IMR-90 (cell line): ENCODE results near the gene ITPRID1. TPM values are rescaled to one million over a fixed set of nuclear protein-coding genes. Genes with fewer than 3 reads are reported as not detected.

ENCODE experiments used
- ATAC-seq: fragments of 200-7000 bp; cut with Tn5 transposase; 2 replicates; pipeline ENCODE4 v1.9.1; 2020; ENCODE audit warnings: low read depth, mild to moderate bottlenecking, moderate library complexity
- BruUV-seq: library from RNA; stranded (reverse); fragments of 400-500 nt; replicated peaks from 2 replicates; lab custom pipeline; 2021; lab: Mats Ljungman, UMichigan
- CTCF ChIA-PET: fragments of 300-600 bp; formaldehyde crosslinking; extraction: SDS; loops from one replicate; lab custom pipeline; 2021; ENCODE audit warnings: antibody characterized with exemption; lab: Yijun Ruan, JAX
- POLR2A ChIA-PET: fragments of 300-600 bp; sonication (Branson Sonifier 250); formaldehyde crosslinking; loops from one replicate; lab custom pipeline; 2022; ENCODE audit warnings: antibody characterized with exemption; ENCODE audit not compliant: unreplicated experiment; lab: Charles Lee
- DNase-seq: peaks from one replicate; pipeline ENCODE4 v3.0.0; 2013
- H2AFZ ChIP-seq: replicated peaks from 2 replicates; pipeline ENCODE3; 2013; ENCODE audit warnings: low read length, mild to moderate bottlenecking; ENCODE audit not compliant: poor library complexity
- H2AK5ac ChIP-seq: 2 replicates; pipeline ENCODE4 v1.6.1; 2013; ENCODE audit warnings: low read depth, low read length, inconsistent platforms
- H2AK9ac ChIP-seq: replicated peaks from 2 replicates; pipeline ENCODE3; 2013; ENCODE audit warnings: mild to moderate bottlenecking, low read depth, low read length, moderate library complexity; ENCODE audit not compliant: poor library complexity
- H2BK120ac ChIP-seq: 2 replicates; pipeline ENCODE4 v1.6.1; 2013; ENCODE audit warnings: low read depth, low read length, inconsistent platforms
- H2BK15ac ChIP-seq: 3 replicates; pipeline ENCODE4 v1.6.1; 2013; ENCODE audit warnings: low read depth, low read length, inconsistent platforms
- H2BK20ac ChIP-seq: 2 replicates; pipeline ENCODE4 v1.6.1; 2013; ENCODE audit warnings: low read depth, mild to moderate bottlenecking, inconsistent platforms, low read length, moderate library complexity
- H2BK5ac ChIP-seq: 2 replicates; pipeline ENCODE4 v1.6.1; 2013; ENCODE audit warnings: mild to moderate bottlenecking, low read depth, low read length, inconsistent platforms; ENCODE audit not compliant: poor library complexity, severe bottlenecking
- H3K14ac ChIP-seq: replicated peaks from 2 replicates; pipeline ENCODE4 v1.6.1; 2013; ENCODE audit warnings: low read depth, low read length, inconsistent platforms
- H3K18ac ChIP-seq: 2 replicates; pipeline ENCODE4 v1.6.1; 2013; ENCODE audit warnings: low read depth, low read length, control low read depth
- H3K23ac ChIP-seq: 2 replicates; pipeline ENCODE4 v1.6.1; 2013; ENCODE audit warnings: low read depth, low read length, inconsistent platforms
- H3K27ac ChIP-seq: 2 replicates; pipeline ENCODE4 v1.5.1; 2013; ENCODE audit warnings: mild to moderate bottlenecking, control low read depth, low read length; ENCODE audit not compliant: insufficient read depth
- H3K27me3 ChIP-seq: 2 replicates; pipeline ENCODE4 v1.6.1; 2013; ENCODE audit warnings: low read length; ENCODE audit not compliant: control insufficient read depth, insufficient read depth
- H3K36me3 ChIP-seq: 2 replicates; pipeline ENCODE4 v1.6.1; 2013; ENCODE audit warnings: low read length, mixed read lengths; ENCODE audit not compliant: control insufficient read depth, insufficient read depth
- H3K4ac ChIP-seq: 2 replicates; pipeline ENCODE4 v1.6.1; 2013; ENCODE audit warnings: low read depth, low read length, inconsistent platforms
- H3K4me1 ChIP-seq: 2 replicates; pipeline ENCODE4 v1.6.1; 2013; ENCODE audit warnings: low read length, mixed read lengths; ENCODE audit not compliant: control insufficient read depth, insufficient read depth
- H3K4me2 ChIP-seq: 2 replicates; pipeline ENCODE4 v1.6.1; 2013; ENCODE audit warnings: low read depth, mild to moderate bottlenecking, control low read depth, low read length, moderate library complexity
- H3K4me3 ChIP-seq: 2 replicates; pipeline ENCODE4 v1.5.1; 2013; ENCODE audit warnings: low read depth, mild to moderate bottlenecking, control low read depth, low read length, moderate library complexity; ENCODE audit not compliant: insufficient read depth
- H3K56ac ChIP-seq: 2 replicates; pipeline ENCODE4 v1.6.1; 2013; ENCODE audit warnings: low read length, inconsistent platforms; ENCODE audit not compliant: insufficient read depth; ENCODE audit errors: extremely low read depth
- H3K79me1 ChIP-seq, 2 experiments: 2 replicates each; pipeline ENCODE4 v1.6.1; 2013; ENCODE audit warnings: low read length in 2 of 2, inconsistent platforms in 1 of 2, low read depth in 1 of 2
- H3K9ac ChIP-seq: 2 replicates; pipeline ENCODE4 v1.6.1; 2013; ENCODE audit warnings: low read depth, low read length, control low read depth
- H3K9me1 ChIP-seq: 2 replicates; pipeline ENCODE4 v1.6.1; 2013; ENCODE audit warnings: low read length, inconsistent platforms; ENCODE audit not compliant: insufficient read depth
- H3K9me3 ChIP-seq: 2 replicates; pipeline ENCODE4 v1.6.1; 2013; ENCODE audit warnings: low read length; ENCODE audit not compliant: control insufficient read depth, insufficient read depth
- H4K20me1 ChIP-seq: 2 replicates; pipeline ENCODE4 v1.6.1; 2013; ENCODE audit warnings: low read length, inconsistent platforms; ENCODE audit not compliant: insufficient read depth
- H4K5ac ChIP-seq: 2 replicates; pipeline ENCODE4 v1.6.1; 2013; ENCODE audit warnings: mild to moderate bottlenecking, low read depth, low read length, control low read depth
- H4K8ac ChIP-seq, 2 experiments: 2 replicates each; pipeline ENCODE4 v1.6.1; 2013; ENCODE audit warnings: low read depth in 2 of 2, low read length in 2 of 2, control low read depth in 1 of 2, inconsistent platforms in 1 of 2
- H4K91ac ChIP-seq: 2 replicates; pipeline ENCODE4 v1.6.1; 2013; ENCODE audit warnings: low read depth, low read length, inconsistent platforms; ENCODE audit not compliant: insufficient read depth
- BHLHE40 ChIP-seq: fragments of 150-350 bp; IDR thresholded peaks from 2 replicates; pipeline ENCODE4 v1.6.1; 2016; ENCODE audit warnings: mild to moderate bottlenecking, low read depth, low read length
- CEBPB ChIP-seq: IDR thresholded peaks from 2 replicates; pipeline ENCODE4 v1.6.1; 2012; ENCODE audit warnings: low read depth, low read length, improper control_type of control experiment
- CHD1 ChIP-seq: IDR thresholded peaks from 2 replicates; pipeline ENCODE4 v1.6.1; 2012; ENCODE audit warnings: low read depth, low read length, improper control_type of control experiment
- MAFK ChIP-seq: IDR thresholded peaks from 2 replicates; pipeline ENCODE4 v1.6.1; 2012; ENCODE audit warnings: low read depth, low read length, improper control_type of control experiment
- MAZ ChIP-seq: IDR thresholded peaks from 2 replicates; pipeline ENCODE4 v1.6.1; 2012; ENCODE audit warnings: low read depth, mild to moderate bottlenecking, low read length, improper control_type of control experiment, moderate library complexity, borderline replicate concordance
- MXI1 ChIP-seq: IDR thresholded peaks from 2 replicates; pipeline ENCODE4 v1.6.1; 2012; ENCODE audit warnings: low read depth, mild to moderate bottlenecking, low read length, moderate library complexity, borderline replicate concordance
- NFE2L2 ChIP-seq: fragments of 150-350 bp; IDR thresholded peaks from 2 replicates; pipeline ENCODE4 v1.6.1; 2016; ENCODE audit warnings: low read depth, mild to moderate bottlenecking, low read length
- POLR2A ChIP-seq: IDR thresholded peaks from 2 replicates; pipeline ENCODE4 v1.6.1; 2012; ENCODE audit warnings: mild to moderate bottlenecking, low read depth, low read length
- RAD21 ChIP-seq: IDR thresholded peaks from 2 replicates; pipeline ENCODE4 v1.6.1; 2012; ENCODE audit warnings: low read length, improper control_type of control experiment
- RFX5 ChIP-seq: IDR thresholded peaks from 2 replicates; pipeline ENCODE4 v1.8.0; 2012; ENCODE audit warnings: low read depth, mild to moderate bottlenecking, low read length, moderate library complexity
- SMC3 ChIP-seq: fragments of 150-350 bp; IDR thresholded peaks from 2 replicates; pipeline ENCODE4 v1.6.1; 2016; ENCODE audit warnings: low read depth, mild to moderate bottlenecking, antibody characterized with exemption, low read length, moderate library complexity
- WGBS, 2 experiments: methylation state at CpG; one replicate each; pipeline versions ENCODE4 v1.1.5 to v1.1.7; 2013; ENCODE audit warnings: missing lambda C conversion rate in 2 of 2; ENCODE audit not compliant: insufficient read length in 1 of 2; ENCODE audit errors: extremely low coverage in 2 of 2; 5-methylcytosine and 5-hydroxymethylcytosine counted together
- dilution Hi-C: fragments of 300-500 bp; cut with HindIII; formaldehyde crosslinking; loops from one replicate; pipeline ENCODE4 v1.14.3; 2018; ENCODE audit warnings: low sequenced_read_pairs; ENCODE audit not compliant: unreplicated experiment
- in situ Hi-C: fragments of 300-500 bp; cut with MboI; formaldehyde crosslinking; loops from 3 replicates; pipeline ENCODE4 v1.14.3; 2019; ENCODE audit warnings: low sequenced_read_pairs, inconsistent platforms, mixed read lengths
- intact Hi-C: fragments of 100-400 bp; cut with micrococcal nuclease; formaldehyde crosslinking; loops from 2 replicates; pipeline ENCODE4 v1.10.0; 2022
- polyA plus RNA-seq, 3 experiments: library from polyadenylated mRNA; depleted of rRNA; stranded (reverse); fragments of >200 nt; gene quantifications; 2 replicates each; pipeline ENCODE4 v1.2.3, GENCODE V29; 2012; ENCODE audit warnings: low replicate concordance in 1 of 3
- total RNA-seq: library from RNA; depleted of rRNA; stranded (reverse); fragments of >200 nt; gene quantifications from 2 replicates; pipeline ENCODE4 v1.2.3, GENCODE V29; 2012
- TF ChIP-seq, protein P1 (sequence below): fragments of 150-350 bp; IDR thresholded peaks from 2 replicates; pipeline ENCODE4 v1.6.1; 2016; ENCODE audit warnings: low read depth, mild to moderate bottlenecking, low read length, moderate library complexity, borderline replicate concordance
- TF ChIP-seq, protein P2 (sequence below): fragments of 150-350 bp; IDR thresholded peaks from 2 replicates; pipeline ENCODE4 v1.6.1; 2017; ENCODE audit warnings: mild to moderate bottlenecking, antibody characterized with exemption, low read length, low read depth
- TF ChIP-seq, protein P3 (sequence below): conservative IDR thresholded peaks from 2 replicates; pipeline ENCODE4 v1.5.1; 2012; ENCODE audit warnings: mild to moderate bottlenecking, low read depth, low read length, improper control_type of control experiment

The ITPRID1 gene
- total and polyA plus RNA-seq, 2 of the 4 experiments (the other 2 are of a cell fraction): not detected

DNA sequence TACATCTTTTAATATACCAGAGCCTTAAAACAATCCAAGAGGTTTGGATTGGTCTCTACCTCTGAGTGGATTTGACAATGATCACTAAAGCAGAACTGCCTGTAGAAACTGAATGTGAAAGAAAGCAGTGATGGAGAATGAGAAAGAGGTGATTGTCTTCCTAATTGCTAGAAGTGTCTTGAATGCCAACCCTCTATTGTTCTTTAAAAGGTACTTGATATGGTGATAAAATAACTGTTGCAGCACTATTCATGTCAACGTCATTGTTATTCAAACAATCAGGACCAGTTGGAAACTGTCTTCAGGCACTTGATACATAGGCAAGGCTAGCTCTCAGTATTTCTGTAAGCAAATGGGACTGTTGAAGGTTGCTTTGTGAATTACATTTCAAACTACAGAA lies 47.9 kb upstream of the ITPRID1 start:
- Histone ChIP-seq H2AFZ (no peak overlapping the region), H3K14ac (no peak overlapping the region), H2BK20ac (no peak overlapping the region), H3K27me3 (no peaks in the 10 kb centered on the region), H3K4me3 (no peak overlapping the region), H3K9me3 (no peaks in the 10 kb centered on the region), H3K4me2 (no peak overlapping the region), H2BK120ac (no peak overlapping the region), H3K4me1 (no peaks in the 10 kb centered on the region), H2AK9ac (no peak overlapping the region), H2AK5ac (no peak overlapping the region), H2BK5ac (no peak overlapping the region), H4K8ac (no peak overlapping the region), H3K18ac (no peak overlapping the region), H3K9me1 (no peaks in the 10 kb centered on the region), H3K9ac (no peak overlapping the region), H2BK15ac (no peak overlapping the region), H3K27ac (no peak overlapping the region), H3K4ac (no peak overlapping the region), H4K91ac (no peak overlapping the region), H3K36me3 (no peaks in the 10 kb centered on the region), H3K79me1 (no peaks in the 10 kb centered on the region), H4K20me1 (no peaks in the 10 kb centered on the region), H4K5ac (no peak overlapping the region), H3K56ac (no peak overlapping the region), H3K23ac (no peak overlapping the region)
- ATAC-seq (no peak), DNase-seq (no peak)
- BruUV-seq: no TSS peak
- CTCF ChIA-PET: interaction anchor here (1.0 kb wide), 1 partner anchor 23 kb away, joined by 3 read pairs; no protein-coding TSS in a partner anchor
- TF ChIP-seq, protein P1, sequence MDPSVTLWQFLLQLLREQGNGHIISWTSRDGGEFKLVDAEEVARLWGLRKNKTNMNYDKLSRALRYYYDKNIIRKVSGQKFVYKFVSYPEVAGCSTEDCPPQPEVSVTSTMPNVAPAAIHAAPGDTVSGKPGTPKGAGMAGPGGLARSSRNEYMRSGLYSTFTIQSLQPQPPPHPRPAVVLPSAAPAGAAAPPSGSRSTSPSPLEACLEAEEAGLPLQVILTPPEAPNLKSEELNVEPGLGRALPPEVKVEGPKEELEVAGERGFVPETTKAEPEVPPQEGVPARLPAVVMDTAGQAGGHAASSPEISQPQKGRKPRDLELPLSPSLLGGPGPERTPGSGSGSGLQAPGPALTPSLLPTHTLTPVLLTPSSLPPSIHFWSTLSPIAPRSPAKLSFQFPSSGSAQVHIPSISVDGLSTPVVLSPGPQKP: no peak
- TF ChIP-seq NFE2L2: no peak
- TF ChIP-seq MAFK: no peak
- TF ChIP-seq BHLHE40: no peak
- TF ChIP-seq RAD21: no peak
- TF ChIP-seq, protein P2, sequence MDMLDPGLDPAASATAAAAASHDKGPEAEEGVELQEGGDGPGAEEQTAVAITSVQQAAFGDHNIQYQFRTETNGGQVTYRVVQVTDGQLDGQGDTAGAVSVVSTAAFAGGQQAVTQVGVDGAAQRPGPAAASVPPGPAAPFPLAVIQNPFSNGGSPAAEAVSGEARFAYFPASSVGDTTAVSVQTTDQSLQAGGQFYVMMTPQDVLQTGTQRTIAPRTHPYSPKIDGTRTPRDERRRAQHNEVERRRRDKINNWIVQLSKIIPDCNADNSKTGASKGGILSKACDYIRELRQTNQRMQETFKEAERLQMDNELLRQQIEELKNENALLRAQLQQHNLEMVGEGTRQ: no peak
- no peak for TF ChIP-seq CHD1
- TF ChIP-seq POLR2A: no peak
- no peak for TF ChIP-seq CEBPB
- TF ChIP-seq MXI1: no peak
- TF ChIP-seq, protein P3, sequence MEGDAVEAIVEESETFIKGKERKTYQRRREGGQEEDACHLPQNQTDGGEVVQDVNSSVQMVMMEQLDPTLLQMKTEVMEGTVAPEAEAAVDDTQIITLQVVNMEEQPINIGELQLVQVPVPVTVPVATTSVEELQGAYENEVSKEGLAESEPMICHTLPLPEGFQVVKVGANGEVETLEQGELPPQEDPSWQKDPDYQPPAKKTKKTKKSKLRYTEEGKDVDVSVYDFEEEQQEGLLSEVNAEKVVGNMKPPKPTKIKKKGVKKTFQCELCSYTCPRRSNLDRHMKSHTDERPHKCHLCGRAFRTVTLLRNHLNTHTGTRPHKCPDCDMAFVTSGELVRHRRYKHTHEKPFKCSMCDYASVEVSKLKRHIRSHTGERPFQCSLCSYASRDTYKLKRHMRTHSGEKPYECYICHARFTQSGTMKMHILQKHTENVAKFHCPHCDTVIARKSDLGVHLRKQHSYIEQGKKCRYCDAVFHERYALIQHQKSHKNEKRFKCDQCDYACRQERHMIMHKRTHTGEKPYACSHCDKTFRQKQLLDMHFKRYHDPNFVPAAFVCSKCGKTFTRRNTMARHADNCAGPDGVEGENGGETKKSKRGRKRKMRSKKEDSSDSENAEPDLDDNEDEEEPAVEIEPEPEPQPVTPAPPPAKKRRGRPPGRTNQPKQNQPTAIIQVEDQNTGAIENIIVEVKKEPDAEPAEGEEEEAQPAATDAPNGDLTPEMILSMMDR: no peak
- no peak for TF ChIP-seq RFX5
- no peak for TF ChIP-seq SMC3
- no peak for TF ChIP-seq MAZ
- in situ Hi-C loops: no loop called here
- intact Hi-C loops: no loop called here
- WGBS, 2 experiments: no CpG with 5 or more reads among the region's 1 CpG
- POLR2A ChIA-PET: no interaction called here
- dilution Hi-C loops: no loop called here
